Nucleus accumbens (tissue), 56 donors: ENCODE measurements around the gene PCP4.
"Not testable (repeated sequence)": the region's sequence is repeated elsewhere in the genome, so short reads cannot be mapped to it uniquely, and the experiment has no call there.

Experiments
- DNase-seq, 56 donors: peaks; one replicate each; lab custom pipeline; 2025; lab: John Stamatoyannopoulos, UW

PCP4 gene

GRCh38 chr21:39860600-39860999 lies 6.6 kb upstream of the PCP4 start:
- DNase-seq = no peak

GRCh38 chr21:39863111-39863510 lies 4.1 kb upstream of the PCP4 start:
- peak in 2 of 56 donors; percentile 10 to 18 for DNase-seq

- no peak for DNase-seq
Measured at GRCh38 chr21:39866093-39866492, 1.1 kb upstream of the PCP4 start.

GRCh38 chr21:39869141-39869818 lies 2.0 kb downstream of the PCP4 start:
- peak in 2 of 56 donors; percentile 4 to 15 for DNase-seq

- DNase-seq = no peak
Measured at GRCh38 chr21:39873687-39874086, 6.4 kb downstream of the PCP4 start.

- DNase-seq = no peak
Measured at GRCh38 chr21:39874206-39874605, 7.0 kb downstream of the PCP4 start.

GRCh38 chr21:39874759-39875158 lies 7.5 kb downstream of the PCP4 start:
- DNase-seq = no peak

GRCh38 chr21:39881661-39882060 lies 14.4 kb downstream of the PCP4 start:
- no peak for DNase-seq

GRCh38 chr21:39882151-39882838 lies 15.1 kb downstream of the PCP4 start:
- DNase-seq = peak in 1 of 56 donors; percentile 4

- no peak for DNase-seq
Measured at GRCh38 chr21:39882839-39883195, 15.6 kb downstream of the PCP4 start.

- DNase-seq = peak in 35 of 56 donors; percentile 4 to 75 (median 30)
Measured at GRCh38 chr21:39885119-39885848, 18.0 kb downstream of the PCP4 start.

- peak in 1 of 56 donors; percentile 31 for DNase-seq
Measured at GRCh38 chr21:39888848-39889247, 21.6 kb downstream of the PCP4 start.

GRCh38 chr21:39891111-39891510 lies 23.9 kb downstream of the PCP4 start:
- peak in 22 of 56 donors; percentile 8 to 77 (median 36) for DNase-seq

- not testable (repeated sequence) for DNase-seq
Measured at GRCh38 chr21:39891863-39892262, 24.6 kb downstream of the PCP4 start.

GRCh38 chr21:39900491-39900890 lies 33.3 kb downstream of the PCP4 start:
- DNase-seq = no peak

GRCh38 chr21:39900911-39901310 lies 33.7 kb downstream of the PCP4 start:
- DNase-seq = no peak

GRCh38 chr21:39902986-39903385 lies 35.7 kb downstream of the PCP4 start:
- DNase-seq = no peak

GRCh38 chr21:39904457-39904856 lies 37.2 kb downstream of the PCP4 start:
- no peak for DNase-seq

GRCh38 chr21:39908265-39908923 lies 41.2 kb downstream of the PCP4 start:
- DNase-seq = no peak

- DNase-seq = no peak
Measured at GRCh38 chr21:39911286-39912199, 44.3 kb downstream of the PCP4 start.
